Measurements from ENCODE around the gene KRT78.

- no peak for TF ChIP-seq SP1 (IDR thresholded peaks at IDR 0.05)
- no peak for TF ChIP-seq SUZ12 (IDR thresholded peaks at IDR 0.05)
- no peak for TF ChIP-seq FOXA1 (IDR thresholded peaks at IDR 0.05)
- no peak for TF ChIP-seq FOXM1 (IDR thresholded peaks at IDR 0.05; ENCODE audit: borderline replicate concordance)
- no peak for TF ChIP-seq ZNF384 (IDR thresholded peaks at IDR 0.05)
These were observed 28.9 kb downstream of the KRT78 start for GRCh38 chr12:52819731-52820510.
